NCI-H146 (cell line): Measurements from ENCODE around the gene EDN1.
"Not testable (repeated sequence)": the region's sequence is repeated elsewhere in the genome, so short reads cannot be mapped to it uniquely, and the experiment has no call there.

Experiments
- DNase-seq: peaks from one replicate; lab custom pipeline; 2025; lab: John Stamatoyannopoulos, UW

The EDN1 gene

GRCh38 chr6:12325872-12326271, 35.7 kb downstream of the EDN1 start:
- DNase-seq: no peak

DNA sequence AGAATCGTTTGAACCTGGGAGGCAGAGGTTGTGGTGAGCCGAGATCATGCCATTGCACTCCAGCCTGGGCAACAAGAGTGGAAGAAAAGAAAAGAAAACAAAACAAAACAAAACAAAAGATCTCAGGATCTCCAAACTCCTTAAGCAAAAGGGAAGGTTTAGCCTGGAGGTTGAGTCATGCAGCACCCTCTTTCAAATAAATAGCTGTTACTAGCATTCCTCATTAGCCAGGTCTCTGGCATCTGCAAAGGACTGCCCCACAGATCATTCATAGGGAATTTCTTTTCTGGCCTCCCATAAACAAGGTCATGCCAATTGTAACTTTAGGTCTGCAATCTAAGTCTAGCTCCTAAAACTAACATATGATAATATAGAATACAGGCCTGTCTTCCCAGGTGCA, 37.2 kb downstream of the EDN1 start:
- no peak for DNase-seq

- no peak for DNase-seq
Measured at GRCh38 chr6:12327988-12328387, 37.8 kb downstream of the EDN1 start.

GRCh38 chr6:12328701-12329100, 38.5 kb downstream of the EDN1 start:
- DNase-seq: no peak

- no peak for DNase-seq
Measured at GRCh38 chr6:12331474-12331873, 41.3 kb downstream of the EDN1 start.

GRCh38 chr6:12331951-12332749, 42.0 kb downstream of the EDN1 start:
- no peak for DNase-seq

- not testable (repeated sequence) for DNase-seq
Measured at GRCh38 chr6:12332750-12333079, 42.6 kb downstream of the EDN1 start.

DNA sequence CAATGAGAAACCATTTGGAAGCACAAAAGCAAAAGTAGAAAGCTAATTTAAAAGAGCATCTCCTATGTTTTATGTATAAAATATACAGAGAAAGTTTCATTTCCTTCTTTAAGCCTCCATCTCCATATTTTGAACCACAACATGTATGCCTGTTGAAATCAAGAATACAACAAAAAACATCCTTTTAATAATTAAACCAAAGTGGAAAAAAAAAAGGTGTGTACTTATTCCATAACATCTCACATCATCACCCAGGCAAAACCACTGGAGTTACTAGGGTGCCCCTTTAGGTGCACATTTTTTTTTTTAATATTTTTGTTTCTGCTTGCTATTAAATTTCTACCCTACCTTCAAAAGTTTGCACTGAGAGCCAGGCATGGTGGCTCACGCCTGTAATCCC, 43.0 kb downstream of the EDN1 start:
- no peak for DNase-seq

GRCh38 chr6:12334526-12335130, 44.5 kb downstream of the EDN1 start:
- DNase-seq: no peak

- no peak for DNase-seq
Measured at GRCh38 chr6:12335131-12335527, 45.0 kb downstream of the EDN1 start.

- DNase-seq: no peak
Measured at GRCh38 chr6:12335717-12336116, 45.6 kb downstream of the EDN1 start.

DNA sequence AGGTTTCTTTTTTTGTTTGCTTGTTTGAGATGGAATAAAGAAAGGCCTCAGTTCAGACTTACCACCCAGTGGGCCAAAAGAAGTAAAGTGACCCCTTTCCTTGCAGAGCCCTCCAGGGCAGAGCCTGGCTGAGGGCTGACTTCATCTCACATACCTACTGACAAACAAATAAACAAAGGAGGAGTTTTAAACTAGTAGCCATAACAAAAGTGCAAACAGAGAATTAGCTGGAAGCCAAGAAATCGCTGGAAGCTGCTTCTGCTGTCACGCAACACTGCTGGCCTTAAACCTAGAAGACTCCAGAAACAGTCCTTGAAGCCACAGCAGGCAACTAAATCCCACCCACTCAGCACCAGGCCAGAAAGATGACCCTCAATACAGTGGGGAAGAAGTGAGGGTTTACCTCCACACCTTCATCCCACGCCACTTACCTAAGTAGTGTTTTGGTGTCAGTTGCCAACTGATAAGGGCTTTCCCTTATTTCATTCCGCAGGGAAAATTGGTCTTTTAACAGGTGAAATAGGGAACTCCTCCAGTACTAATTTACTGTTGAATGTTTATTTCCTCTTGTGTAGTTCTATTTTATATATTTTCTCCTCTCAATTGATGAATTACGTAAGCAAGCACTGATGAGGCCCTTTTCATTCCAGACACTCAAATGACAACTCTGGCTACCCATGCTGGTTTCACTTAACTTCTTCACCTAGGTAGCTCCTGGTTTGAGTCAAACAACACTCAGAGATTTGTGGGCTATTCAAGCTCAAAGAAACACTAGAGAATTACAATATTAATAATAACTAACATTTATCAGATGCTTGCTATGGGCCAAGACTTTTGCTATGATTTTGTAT, 46.2 kb downstream of the EDN1 start:
- DNase-seq: no peak

- no peak for DNase-seq
Measured at GRCh38 chr6:12339022-12339421, 48.9 kb downstream of the EDN1 start.

DNA sequence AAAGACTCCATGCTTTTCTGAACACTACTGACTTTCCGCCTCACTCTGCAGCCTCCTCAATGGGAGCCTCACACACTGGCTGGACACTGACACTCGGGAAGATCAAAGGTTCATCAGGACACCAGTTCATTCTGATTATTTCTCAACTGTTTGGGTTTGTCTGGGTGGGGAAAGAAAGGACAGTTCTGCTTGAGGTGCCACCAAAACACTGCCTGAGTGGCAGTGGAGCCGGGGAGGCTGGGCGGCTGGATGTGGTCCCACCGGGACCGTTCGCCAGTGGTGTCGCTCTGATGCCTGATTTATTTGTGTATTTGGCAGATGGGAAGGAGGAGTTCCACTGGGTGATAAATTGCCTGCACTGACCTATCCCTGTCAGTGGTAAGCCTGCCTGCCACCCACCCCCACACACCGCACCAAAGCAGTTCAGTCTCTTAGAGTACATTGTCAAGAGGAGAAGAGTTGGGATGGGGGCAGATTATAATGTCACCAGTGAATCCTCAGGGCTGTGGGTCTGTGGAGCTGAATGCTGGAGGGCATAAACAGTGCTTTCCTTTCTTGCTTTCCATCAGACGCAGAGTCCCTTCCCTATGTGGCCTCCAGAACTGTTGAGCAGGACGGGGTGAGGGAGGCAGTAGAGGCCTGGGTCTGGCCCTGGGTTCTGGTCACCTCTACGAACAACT, 49.8 kb downstream of the EDN1 start:
- DNase-seq: no peak

DNA sequence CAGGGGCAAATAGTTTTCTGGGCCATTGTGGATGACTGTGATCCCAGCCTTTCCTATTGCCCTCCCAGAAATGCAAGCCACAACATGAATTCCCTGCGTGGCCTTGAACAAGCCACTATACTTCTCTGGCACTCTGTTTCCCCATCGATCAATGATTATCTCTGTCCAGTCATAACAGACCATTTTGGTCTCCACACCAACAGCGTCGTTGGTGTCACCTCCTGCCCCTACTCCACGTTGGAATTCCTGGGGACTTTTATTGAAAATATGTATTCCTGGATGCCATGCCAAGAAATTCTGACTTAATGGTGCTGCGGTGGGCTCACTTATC, 50.3 kb downstream of the EDN1 start:
- no peak for DNase-seq

DNA sequence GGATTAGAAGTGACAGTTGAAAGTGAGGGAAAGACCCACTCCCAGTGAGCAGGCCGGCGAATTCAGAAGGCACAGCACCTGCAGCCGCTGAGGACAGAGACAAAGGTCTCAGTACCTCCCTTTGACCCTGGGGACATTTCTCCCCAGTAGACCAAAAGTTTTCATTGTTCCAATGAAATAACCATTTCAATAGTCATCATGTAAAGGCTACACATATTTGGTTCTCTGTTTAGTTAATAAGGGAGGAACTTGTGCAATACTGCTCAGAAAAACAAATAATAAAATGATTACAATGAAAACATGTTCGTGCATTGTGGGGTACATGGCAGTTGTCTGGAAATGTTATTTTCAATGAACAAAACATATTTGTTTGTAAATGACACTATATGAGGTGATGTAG, 52.5 kb downstream of the EDN1 start:
- no peak for DNase-seq

GRCh38 chr6:12343122-12343439, 52.9 kb downstream of the EDN1 start:
- no peak for DNase-seq

GRCh38 chr6:12343440-12344162, 53.4 kb downstream of the EDN1 start:
- no peak for DNase-seq

- no peak for DNase-seq
Measured at GRCh38 chr6:12344296-12344695, 54.1 kb downstream of the EDN1 start.

DNA sequence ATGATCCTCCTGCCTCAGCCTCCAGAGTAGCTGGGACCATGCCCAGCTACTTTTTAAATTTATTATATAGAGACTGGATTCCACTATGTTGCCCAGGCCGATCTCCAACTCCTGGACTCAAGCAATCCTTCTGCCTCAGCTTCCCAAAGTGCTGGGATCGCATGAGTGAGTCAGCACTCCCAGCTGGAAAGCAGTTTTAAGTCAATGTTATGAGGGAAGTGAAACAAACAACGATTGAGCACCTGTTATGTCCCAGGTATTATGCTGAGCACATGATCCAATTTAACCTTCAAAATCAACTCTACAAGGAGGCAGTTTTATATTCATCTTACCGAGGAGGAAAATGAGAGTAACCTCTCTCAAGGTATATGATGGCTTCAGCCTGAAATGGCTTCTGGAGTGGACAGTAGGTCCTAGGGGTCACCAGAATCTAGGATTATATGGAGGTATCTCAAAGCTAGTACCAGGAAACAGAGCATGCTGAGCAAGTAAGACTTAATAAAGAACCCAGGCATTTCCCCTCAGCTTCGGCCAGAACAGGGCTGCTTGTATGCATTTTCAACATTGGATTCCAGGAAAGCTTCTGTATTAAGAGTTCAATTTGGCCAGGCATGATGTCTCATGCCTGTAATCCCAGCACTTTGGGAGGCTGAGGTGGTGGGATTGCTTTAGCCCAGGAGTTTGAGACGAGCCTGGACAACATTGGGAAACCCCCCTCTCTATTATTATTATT, 55.0 kb downstream of the EDN1 start:
- DNase-seq: no peak

GRCh38 chr6:12345694-12346058, 55.5 kb downstream of the EDN1 start:
- DNase-seq: no peak
